ENCODE data around the gene SUPT6H. TPM values are rescaled to one million over a fixed set of nuclear protein-coding genes. Genes with fewer than 3 reads are reported as not detected.
A peak's percentile ranks its signal among the peaks of the same experiment; 100 is the strongest.

Gene SUPT6H
- total RNA-seq, 1 donor: 46.8 TPM

GRCh38 chr17:28705728-28706334, 43.8 kb downstream of the SUPT6H start:
- no peak for DNase-seq (ENCODE audit: low read depth)
- TF ChIP-seq CTCF (IDR thresholded peaks at IDR 0.05; ENCODE audit: insufficient read depth, low read length): no peak
- no peak overlapping the region for H3K4me3 ChIP-seq (ENCODE audit: low read depth, low read length)

GRCh38 chr17:28706471-28707338, 44.7 kb downstream of the SUPT6H start:
- no peak for DNase-seq (ENCODE audit: low read depth)
- H3K4me3 ChIP-seq (ENCODE audit: low read depth, low read length): no peak overlapping the region
- no peak for TF ChIP-seq CTCF (IDR thresholded peaks at IDR 0.05; ENCODE audit: insufficient read depth, low read length)

GRCh38 chr17:28707339-28707720, 45.3 kb downstream of the SUPT6H start:
- TF ChIP-seq CTCF (IDR thresholded peaks at IDR 0.05; ENCODE audit: insufficient read depth, low read length): no peak
- no peak for DNase-seq (ENCODE audit: low read depth)
- H3K4me3 ChIP-seq (ENCODE audit: low read depth, low read length): no peak overlapping the region

- DNase-seq (ENCODE audit: low read depth): peak; percentile 76
- no peak for TF ChIP-seq CTCF (IDR thresholded peaks at IDR 0.05; ENCODE audit: insufficient read depth, low read length)
- peak overlapping the region; percentile 64 for H3K4me3 ChIP-seq (ENCODE audit: low read depth, low read length)
Observed at GRCh38 chr17:28710861-28711722, 49.1 kb downstream of the SUPT6H start.

GRCh38 chr17:28711723-28712031, 49.7 kb downstream of the SUPT6H start, which contains the start of gene PROCA1:
TSS of gene PROCA1 (minus strand) at chr17:28711888. CDS start at chr17:28711660, 228 bp downstream.
- peak within 1 kb of the TSS; percentile 64 for H3K4me3 ChIP-seq (ENCODE audit: low read depth, low read length)
- DNase-seq (ENCODE audit: low read depth): no peak
- TF ChIP-seq CTCF (IDR thresholded peaks at IDR 0.05; ENCODE audit: insufficient read depth, low read length): no peak

GRCh38 chr17:28712032-28712704, 50.2 kb downstream of the SUPT6H start:
- no peak for TF ChIP-seq CTCF (IDR thresholded peaks at IDR 0.05; ENCODE audit: insufficient read depth, low read length)
- no peak overlapping the region for H3K4me3 ChIP-seq (ENCODE audit: low read depth, low read length)
- DNase-seq (ENCODE audit: low read depth): no peak

All from fibroblast of the aortic adventitia (primary cell).